ENCODE data around the gene TMEM108.
A peak's percentile ranks its signal among the peaks of the same experiment; 100 is the strongest.

TMEM108 gene

GRCh38 chr3:133210656-133211055, 172.5 kb downstream of the TMEM108 start:
- H3K4me3 Mint-ChIP-seq, result no peak overlapping the region
- peaks cover 7% of the 10 kb centered on the region for H3K27me3 Mint-ChIP-seq (ENCODE audit: low read depth)
- H3K27ac Mint-ChIP-seq, result no peak overlapping the region
- peaks cover 22% of the 10 kb centered on the region for H3K4me1 Mint-ChIP-seq (ENCODE audit: low read depth)
- DNase-seq (ENCODE audit: low spot score), result no peak
- no peaks in the 10 kb centered on the region for H3K9me3 Mint-ChIP-seq
- H3K36me3 Mint-ChIP-seq (ENCODE audit: low read depth), result no peaks in the 10 kb centered on the region

- Mint-ChIP-seq H3K4me1 (ENCODE audit: low read depth) (peaks cover 22% of the 10 kb centered on the region), H3K36me3 (ENCODE audit: low read depth) (no peaks in the 10 kb centered on the region), H3K9me3 (no peaks in the 10 kb centered on the region), H3K27ac (peak overlapping the region; percentile 12), H3K27me3 (ENCODE audit: low read depth) (peaks cover 2% of the 10 kb centered on the region), H3K4me3 (no peak overlapping the region)
- DNase-seq (ENCODE audit: low spot score), result no peak
These were observed 173.3 kb downstream of the TMEM108 start for GRCh38 chr3:133211449-133211848.

GRCh38 chr3:133211856-133212255, 173.7 kb downstream of the TMEM108 start:
- Mint-ChIP-seq H3K4me3 (no peak overlapping the region), H3K27ac (no peak overlapping the region), H3K9me3 (no peaks in the 10 kb centered on the region)

GRCh38 chr3:133213937-133214336, 175.7 kb downstream of the TMEM108 start:
- Mint-ChIP-seq H3K27ac (no peak overlapping the region), H3K4me1 (ENCODE audit: low read depth) (peaks cover 22% of the 10 kb centered on the region), H3K9me3 (no peaks in the 10 kb centered on the region), H3K27me3 (ENCODE audit: low read depth) (no peaks in the 10 kb centered on the region), H3K4me3 (no peak overlapping the region), H3K36me3 (ENCODE audit: low read depth) (no peaks in the 10 kb centered on the region)
- DNase-seq (ENCODE audit: low spot score), result no peak

More at GRCh38 chr3:133211856-133212255, 173.7 kb downstream of the TMEM108 start:
- no peaks in the 10 kb centered on the region for H3K36me3 Mint-ChIP-seq (ENCODE audit: low read depth)
- H3K4me1 Mint-ChIP-seq (ENCODE audit: low read depth), result peaks cover 22% of the 10 kb centered on the region
- no peak for DNase-seq (ENCODE audit: low spot score)
- no peaks in the 10 kb centered on the region for H3K27me3 Mint-ChIP-seq (ENCODE audit: low read depth)

GRCh38 chr3:133227813-133228212, 189.6 kb downstream of the TMEM108 start:
- H3K27ac Mint-ChIP-seq, result no peak overlapping the region
- H3K36me3 Mint-ChIP-seq (ENCODE audit: low read depth), result no peaks in the 10 kb centered on the region
- H3K9me3 Mint-ChIP-seq, result peaks cover 9% of the 10 kb centered on the region
- no peaks in the 10 kb centered on the region for H3K27me3 Mint-ChIP-seq (ENCODE audit: low read depth)
- H3K4me1 Mint-ChIP-seq (ENCODE audit: low read depth), result no peaks in the 10 kb centered on the region
- no peak overlapping the region for H3K4me3 Mint-ChIP-seq
- no peak for DNase-seq (ENCODE audit: low spot score)

GRCh38 chr3:133230195-133230594, 192.0 kb downstream of the TMEM108 start:
- no peak overlapping the region for H3K27ac Mint-ChIP-seq
- no peaks in the 10 kb centered on the region for H3K36me3 Mint-ChIP-seq (ENCODE audit: low read depth)
- H3K27me3 Mint-ChIP-seq (ENCODE audit: low read depth), result no peaks in the 10 kb centered on the region
- DNase-seq (ENCODE audit: low spot score), result no peak
- no peak overlapping the region for H3K4me3 Mint-ChIP-seq
- no peaks in the 10 kb centered on the region for H3K9me3 Mint-ChIP-seq
- no peaks in the 10 kb centered on the region for H3K4me1 Mint-ChIP-seq (ENCODE audit: low read depth)

GRCh38 chr3:133236901-133237300, 198.7 kb downstream of the TMEM108 start:
- Mint-ChIP-seq H3K36me3 (ENCODE audit: low read depth) (no peaks in the 10 kb centered on the region), H3K9me3 (no peaks in the 10 kb centered on the region), H3K27me3 (ENCODE audit: low read depth) (peaks cover 4% of the 10 kb centered on the region), H3K27ac (no peak overlapping the region), H3K4me1 (ENCODE audit: low read depth) (no peaks in the 10 kb centered on the region), H3K4me3 (no peak overlapping the region)
- DNase-seq (ENCODE audit: low spot score), result no peak

GRCh38 chr3:133237380-133237779, 199.2 kb downstream of the TMEM108 start:
- no peak overlapping the region for H3K27ac Mint-ChIP-seq
- H3K36me3 Mint-ChIP-seq (ENCODE audit: low read depth), result no peaks in the 10 kb centered on the region
- H3K27me3 Mint-ChIP-seq (ENCODE audit: low read depth), result peaks cover 4% of the 10 kb centered on the region
- no peak overlapping the region for H3K4me3 Mint-ChIP-seq
- DNase-seq (ENCODE audit: low spot score), result no peak
- no peaks in the 10 kb centered on the region for H3K4me1 Mint-ChIP-seq (ENCODE audit: low read depth)
- H3K9me3 Mint-ChIP-seq, result no peaks in the 10 kb centered on the region

- no peaks in the 10 kb centered on the region for H3K9me3 Mint-ChIP-seq
- H3K27me3 Mint-ChIP-seq (ENCODE audit: low read depth), result peaks cover 4% of the 10 kb centered on the region
- H3K4me1 Mint-ChIP-seq (ENCODE audit: low read depth), result no peaks in the 10 kb centered on the region
- no peak for DNase-seq (ENCODE audit: low spot score)
- H3K27ac Mint-ChIP-seq, result no peak overlapping the region
- H3K4me3 Mint-ChIP-seq, result no peak overlapping the region
- no peaks in the 10 kb centered on the region for H3K36me3 Mint-ChIP-seq (ENCODE audit: low read depth)
These were observed 199.8 kb downstream of the TMEM108 start for GRCh38 chr3:133238015-133238414.

- Mint-ChIP-seq H3K27ac (no peak overlapping the region), H3K36me3 (ENCODE audit: low read depth) (no peaks in the 10 kb centered on the region)
These were observed 207.9 kb downstream of the TMEM108 start for GRCh38 chr3:133246119-133246518.

GRCh38 chr3:133246773-133247172, 208.6 kb downstream of the TMEM108 start:
- Mint-ChIP-seq H3K27ac (no peak overlapping the region), H3K4me1 (ENCODE audit: low read depth) (no peaks in the 10 kb centered on the region), H3K36me3 (ENCODE audit: low read depth) (no peaks in the 10 kb centered on the region), H3K4me3 (no peak overlapping the region), H3K27me3 (ENCODE audit: low read depth) (peaks cover 2% of the 10 kb centered on the region), H3K9me3 (no peaks in the 10 kb centered on the region)
- DNase-seq (ENCODE audit: low spot score), result no peak

More at GRCh38 chr3:133246119-133246518, 207.9 kb downstream of the TMEM108 start:
- H3K27me3 Mint-ChIP-seq (ENCODE audit: low read depth), result peaks cover 2% of the 10 kb centered on the region
- no peak for DNase-seq (ENCODE audit: low spot score)
- H3K4me3 Mint-ChIP-seq, result no peak overlapping the region
- no peaks in the 10 kb centered on the region for H3K4me1 Mint-ChIP-seq (ENCODE audit: low read depth)
- H3K9me3 Mint-ChIP-seq, result no peaks in the 10 kb centered on the region

- Mint-ChIP-seq H3K9me3 (no peaks in the 10 kb centered on the region), H3K4me3 (no peak overlapping the region), H3K4me1 (ENCODE audit: low read depth) (no peaks in the 10 kb centered on the region), H3K27ac (no peak overlapping the region), H3K36me3 (ENCODE audit: low read depth) (no peaks in the 10 kb centered on the region), H3K27me3 (ENCODE audit: low read depth) (peaks cover 2% of the 10 kb centered on the region)
- no peak for DNase-seq (ENCODE audit: low spot score)
These were observed 210.2 kb downstream of the TMEM108 start for GRCh38 chr3:133248389-133248788.

GRCh38 chr3:133249490-133249889, 211.3 kb downstream of the TMEM108 start:
- H3K9me3 Mint-ChIP-seq, result no peaks in the 10 kb centered on the region
- peaks cover 2% of the 10 kb centered on the region for H3K27me3 Mint-ChIP-seq (ENCODE audit: low read depth)
- no peak overlapping the region for H3K27ac Mint-ChIP-seq
- DNase-seq (ENCODE audit: low spot score), result no peak
- no peaks in the 10 kb centered on the region for H3K36me3 Mint-ChIP-seq (ENCODE audit: low read depth)
- no peaks in the 10 kb centered on the region for H3K4me1 Mint-ChIP-seq (ENCODE audit: low read depth)
- H3K4me3 Mint-ChIP-seq, result no peak overlapping the region

GRCh38 chr3:133254151-133254550, 216.0 kb downstream of the TMEM108 start:
- H3K4me1 Mint-ChIP-seq (ENCODE audit: low read depth), result no peaks in the 10 kb centered on the region
- no peak overlapping the region for H3K4me3 Mint-ChIP-seq
- H3K27ac Mint-ChIP-seq, result no peak overlapping the region
- no peaks in the 10 kb centered on the region for H3K27me3 Mint-ChIP-seq (ENCODE audit: low read depth)
- H3K36me3 Mint-ChIP-seq (ENCODE audit: low read depth), result no peaks in the 10 kb centered on the region
- no peaks in the 10 kb centered on the region for H3K9me3 Mint-ChIP-seq
- no peak for DNase-seq (ENCODE audit: low spot score)

GRCh38 chr3:133254716-133255115, 216.5 kb downstream of the TMEM108 start:
- Mint-ChIP-seq H3K27me3 (ENCODE audit: low read depth) (no peaks in the 10 kb centered on the region), H3K4me1 (ENCODE audit: low read depth) (no peaks in the 10 kb centered on the region), H3K4me3 (no peak overlapping the region), H3K27ac (no peak overlapping the region), H3K9me3 (no peaks in the 10 kb centered on the region), H3K36me3 (ENCODE audit: low read depth) (no peaks in the 10 kb centered on the region)
- no peak for DNase-seq (ENCODE audit: low spot score)
